ACC112 (cell line): ENCODE measurements around the gene LRRC10.

Experiments used
- H2AFZ ChIP-seq: fragments of 200-600 bp; sonication (generic); one replicate; pipeline ENCODE4 v1.6.0; 2017; ENCODE audit warnings: antibody characterized with exemption, low read length; ENCODE audit not compliant: unreplicated experiment
- H3K27ac ChIP-seq: fragments of 200-600 bp; sonication (generic); 2 replicates; pipeline ENCODE4 v1.5.1; 2014; ENCODE audit warnings: low read depth, mild to moderate bottlenecking, antibody characterized with exemption, low read length, moderate library complexity
- H3K27me3 ChIP-seq: fragments of 200-600 bp; sonication (generic); 2 replicates; pipeline ENCODE4 v1.6.1; 2014; ENCODE audit warnings: mild to moderate bottlenecking, antibody characterized with exemption, low read length, moderate library complexity, mixed read lengths; ENCODE audit not compliant: insufficient read depth
- H3K36me3 ChIP-seq: fragments of 200-600 bp; sonication (generic); 2 replicates; pipeline ENCODE4 v1.6.1; 2016; ENCODE audit warnings: mild to moderate bottlenecking, antibody characterized with exemption, low read length, moderate library complexity, mixed read lengths; ENCODE audit not compliant: insufficient read depth
- H3K4me1 ChIP-seq: fragments of 200-600 bp; sonication (generic); one replicate; pipeline ENCODE4 v1.6.1; 2016; ENCODE audit warnings: low read length, mixed read lengths; ENCODE audit not compliant: insufficient read depth, unreplicated experiment, control insufficient read depth
- H3K4me3 ChIP-seq: fragments of 200-600 bp; sonication (generic); 2 replicates; pipeline ENCODE4 v1.5.1; 2014; ENCODE audit warnings: mild to moderate bottlenecking, low read depth, low read length
- H3K79me2 ChIP-seq: fragments of 200-600 bp; sonication (generic); one replicate; pipeline ENCODE4 v1.6.0; 2016; ENCODE audit warnings: low read length; ENCODE audit not compliant: control insufficient read depth, unreplicated experiment, insufficient read depth

LRRC10 gene

DNA sequence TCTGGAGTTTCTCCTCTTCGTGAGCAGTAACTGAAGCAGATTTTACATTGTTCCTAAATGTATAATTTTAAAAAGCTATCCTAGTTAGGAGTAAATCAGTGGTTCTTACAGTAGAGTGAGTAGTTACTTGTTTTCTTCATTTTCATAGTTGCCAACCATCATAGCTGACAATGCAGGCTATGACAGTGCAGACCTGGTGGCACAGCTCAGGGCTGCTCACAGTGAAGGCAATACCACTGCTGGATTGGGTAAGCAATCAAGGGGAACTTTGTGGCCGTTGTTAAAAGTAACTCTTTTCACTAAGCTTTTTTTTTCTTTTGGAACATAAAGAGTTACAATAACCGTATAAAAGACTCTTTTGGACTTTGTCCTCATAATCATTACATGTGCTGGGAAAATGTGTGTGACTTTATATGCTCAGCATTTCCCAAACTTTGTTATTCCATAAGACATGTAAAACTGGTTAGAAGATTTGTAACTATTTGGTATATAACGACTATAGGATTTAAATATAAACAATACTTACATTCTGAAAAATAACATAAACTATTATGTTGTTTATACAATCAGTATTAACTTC lies 12.4 kb downstream of the LRRC10 start:
- Histone ChIP-seq H3K36me3 (peaks cover 65% of the 10 kb centered on the region), H3K27ac (no peak overlapping the region), H3K4me3 (no peak overlapping the region), H3K4me1 (no peaks in the 10 kb centered on the region), H2AFZ (no peak overlapping the region), H3K79me2 (peaks cover 4% of the 10 kb centered on the region), H3K27me3 (no peaks in the 10 kb centered on the region)

DNA sequence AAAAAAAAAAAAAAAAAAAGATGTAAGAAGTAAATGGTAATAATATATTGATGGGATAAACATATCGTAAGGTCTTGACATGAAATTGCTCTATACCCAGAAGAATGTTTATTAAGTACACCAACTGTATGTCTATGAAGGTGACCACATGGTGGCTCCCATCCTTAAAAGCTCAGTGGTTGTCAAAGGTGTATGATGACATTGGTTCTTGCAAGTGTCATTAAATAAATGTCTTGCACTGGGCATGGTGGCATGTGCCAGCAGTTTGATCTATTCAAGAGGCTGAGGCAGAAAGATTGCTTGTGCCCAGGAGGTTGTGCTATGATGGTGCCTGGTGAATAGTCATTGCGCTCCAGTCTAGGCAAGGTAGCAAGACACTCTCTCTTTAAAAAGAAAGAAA lies 15.0 kb downstream of the LRRC10 start:
- H3K79me2 ChIP-seq, result peaks cover 10% of the 10 kb centered on the region
- no peak overlapping the region for H3K4me3 ChIP-seq
- H2AFZ ChIP-seq, result no peak overlapping the region
- peaks cover 59% of the 10 kb centered on the region for H3K36me3 ChIP-seq
- no peaks in the 10 kb centered on the region for H3K4me1 ChIP-seq
- H3K27ac ChIP-seq, result no peak overlapping the region
- H3K27me3 ChIP-seq, result no peaks in the 10 kb centered on the region

- H3K4me1 ChIP-seq, result peaks cover 5% of the 10 kb centered on the region
- peaks cover 51% of the 10 kb centered on the region for H3K79me2 ChIP-seq
- no peak overlapping the region for H3K27ac ChIP-seq
- H3K27me3 ChIP-seq, result no peaks in the 10 kb centered on the region
- H2AFZ ChIP-seq, result no peak overlapping the region
- H3K4me3 ChIP-seq, result no peak overlapping the region
- peaks cover 56% of the 10 kb centered on the region for H3K36me3 ChIP-seq
These were observed 21.6 kb downstream of the LRRC10 start for GRCh38 chr12:69589082-69589481.

- no peak overlapping the region for H2AFZ ChIP-seq
- no peak overlapping the region for H3K4me3 ChIP-seq
- no peaks in the 10 kb centered on the region for H3K27me3 ChIP-seq
- peaks cover 49% of the 10 kb centered on the region for H3K79me2 ChIP-seq
- no peak overlapping the region for H3K27ac ChIP-seq
- H3K36me3 ChIP-seq, result peaks cover 50% of the 10 kb centered on the region
- peaks cover 5% of the 10 kb centered on the region for H3K4me1 ChIP-seq
These were observed 22.2 kb downstream of the LRRC10 start for GRCh38 chr12:69588527-69588926.

- Histone ChIP-seq H2AFZ (peak within 1 kb of the TSS; percentile 94), H3K27ac (peak within 1 kb of the TSS; percentile 76), H3K4me1 (peaks cover 5% of the 10 kb centered on the region), H3K4me3 (peak within 1 kb of the TSS; percentile 94), H3K36me3 (peaks cover 35% of the 10 kb centered on the region), H3K27me3 (no peaks in the 10 kb centered on the region), H3K79me2 (peaks cover 40% of the 10 kb centered on the region)
These were observed 25.3 kb downstream of the LRRC10 start, which contains the start of gene CCT2 for GRCh38 chr12:69585189-69586062. Gene CCT2 (plus strand): TSS chr12:69585459. CDS start chr12:69585522, 63 bp downstream.

GRCh38 chr12:69583203-69583602 lies 27.5 kb downstream of the LRRC10 start:
- H3K27me3 ChIP-seq, result no peaks in the 10 kb centered on the region
- peaks cover 24% of the 10 kb centered on the region for H3K79me2 ChIP-seq
- peaks cover 5% of the 10 kb centered on the region for H3K4me1 ChIP-seq
- no peak overlapping the region for H3K27ac ChIP-seq
- H2AFZ ChIP-seq, result no peak overlapping the region
- peaks cover 16% of the 10 kb centered on the region for H3K36me3 ChIP-seq
- no peak overlapping the region for H3K4me3 ChIP-seq

- Histone ChIP-seq H3K4me1 (peaks cover 6% of the 10 kb centered on the region), H3K27me3 (no peaks in the 10 kb centered on the region), H3K36me3 (peaks cover 5% of the 10 kb centered on the region), H3K4me3 (no peak overlapping the region), H2AFZ (no peak overlapping the region), H3K79me2 (no peaks in the 10 kb centered on the region), H3K27ac (no peak overlapping the region)
These were observed 30.6 kb downstream of the LRRC10 start for GRCh38 chr12:69580074-69580473.

- Histone ChIP-seq H2AFZ (no peak overlapping the region), H3K27me3 (no peaks in the 10 kb centered on the region), H3K4me1 (peaks cover 7% of the 10 kb centered on the region), H3K27ac (no peak overlapping the region), H3K36me3 (peaks cover 15% of the 10 kb centered on the region), H3K4me3 (no peak overlapping the region), H3K79me2 (no peaks in the 10 kb centered on the region)
These were observed 31.7 kb downstream of the LRRC10 start for GRCh38 chr12:69579029-69579428.

DNA sequence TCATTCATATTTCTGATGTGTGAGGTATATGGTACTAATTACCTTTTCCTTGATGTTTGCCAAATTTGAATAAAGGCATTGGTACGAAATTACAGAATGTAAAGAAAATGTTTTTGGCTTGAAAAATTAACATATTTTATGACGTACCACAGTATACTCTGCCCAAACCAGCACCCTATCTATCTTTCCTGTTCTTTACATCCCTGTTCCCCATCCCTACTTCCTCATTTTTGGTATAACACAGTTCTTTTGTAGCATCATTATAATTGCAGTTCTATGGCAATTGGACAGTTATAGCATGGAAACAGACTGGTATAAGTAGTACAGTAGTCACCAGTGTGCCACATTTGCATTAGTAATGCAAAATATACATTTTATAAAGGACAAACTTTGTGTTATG lies 32.4 kb downstream of the LRRC10 start:
- Histone ChIP-seq H3K4me3 (no peak overlapping the region), H3K36me3 (peaks cover 19% of the 10 kb centered on the region)

DNA sequence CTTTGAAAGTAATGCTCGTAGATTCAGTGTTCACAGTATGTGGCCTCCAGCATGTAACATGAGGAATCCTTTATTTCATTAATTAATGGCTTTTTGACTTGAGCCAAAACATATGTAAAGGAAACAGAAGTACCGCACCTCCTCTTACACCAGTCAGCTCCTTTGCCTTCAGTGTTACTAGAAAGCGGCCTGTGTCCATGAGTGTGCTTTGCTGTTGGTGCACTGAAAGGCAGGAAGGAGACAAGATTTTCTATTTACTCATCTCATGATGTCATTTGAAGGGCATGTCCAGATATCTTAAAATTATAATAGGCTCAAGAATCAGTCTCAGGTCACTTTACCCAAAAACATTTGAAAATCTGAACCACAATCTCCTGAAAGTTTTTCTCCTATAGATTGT lies 35.4 kb downstream of the LRRC10 start:
- peaks cover 25% of the 10 kb centered on the region for H3K36me3 ChIP-seq
- H3K4me1 ChIP-seq, result peaks cover 10% of the 10 kb centered on the region
- no peak overlapping the region for H3K4me3 ChIP-seq
- no peak overlapping the region for H3K27ac ChIP-seq
- no peak overlapping the region for H2AFZ ChIP-seq
- H3K27me3 ChIP-seq, result no peaks in the 10 kb centered on the region
- no peaks in the 10 kb centered on the region for H3K79me2 ChIP-seq

More for the DNA sequence above, 32.4 kb downstream of the LRRC10 start:
- H2AFZ ChIP-seq, result no peak overlapping the region
- H3K27me3 ChIP-seq, result no peaks in the 10 kb centered on the region
- no peak overlapping the region for H3K27ac ChIP-seq
- H3K79me2 ChIP-seq, result no peaks in the 10 kb centered on the region
- H3K4me1 ChIP-seq, result peaks cover 7% of the 10 kb centered on the region
